HG03060 (cell line): ENCODE data around the gene AGRP.

Experiments
- ATAC-seq: cut with Tn5 transposase; IDR thresholded peaks from one replicate; pipeline ENCODE4 v1.9.1; 2021; ENCODE audit warnings: low read depth, moderate number of reproducible peaks; ENCODE audit not compliant: unreplicated experiment

The AGRP gene

GRCh38 chr16:67463691-67464090, 19.7 kb downstream of the AGRP start:
- no peak for ATAC-seq

GRCh38 chr16:67463059-67463458, 20.3 kb downstream of the AGRP start:
- ATAC-seq: no peak

- ATAC-seq: no peak
These were observed 21.1 kb downstream of the AGRP start for GRCh38 chr16:67462279-67462655.

GRCh38 chr16:67461600-67462278, 21.6 kb downstream of the AGRP start:
- no peak for ATAC-seq

- ATAC-seq: no peak
These were observed 22.4 kb downstream of the AGRP start for GRCh38 chr16:67460961-67461360.

GRCh38 chr16:67460168-67460567, 23.2 kb downstream of the AGRP start:
- ATAC-seq: no peak

GRCh38 chr16:67459861-67460150, 23.5 kb downstream of the AGRP start:
- no peak for ATAC-seq

GRCh38 chr16:67459066-67459860, 24.1 kb downstream of the AGRP start:
- ATAC-seq: no peak

- no peak for ATAC-seq
These were observed 25.2 kb downstream of the AGRP start for GRCh38 chr16:67458121-67458641.

GRCh38 chr16:67457611-67458010, 25.7 kb downstream of the AGRP start:
- ATAC-seq: no peak

GRCh38 chr16:67456391-67457081, 26.8 kb downstream of the AGRP start:
- no peak for ATAC-seq

GRCh38 chr16:67454852-67455251, 28.5 kb downstream of the AGRP start:
- no peak for ATAC-seq

GRCh38 chr16:67454104-67454503, 29.2 kb downstream of the AGRP start:
- ATAC-seq: no peak

GRCh38 chr16:67451704-67452435, 31.5 kb downstream of the AGRP start:
- ATAC-seq: no peak

GRCh38 chr16:67451061-67451703, 32.2 kb downstream of the AGRP start:
- no peak for ATAC-seq

GRCh38 chr16:67449739-67450138, 33.6 kb downstream of the AGRP start:
- ATAC-seq: no peak

GRCh38 chr16:67449336-67449735, 34.0 kb downstream of the AGRP start:
- ATAC-seq: no peak

GRCh38 chr16:67448580-67448979, 34.8 kb downstream of the AGRP start:
- ATAC-seq: no peak

- ATAC-seq: no peak
These were observed 35.8 kb downstream of the AGRP start for GRCh38 chr16:67447508-67448076.

- ATAC-seq: no peak
These were observed 36.3 kb downstream of the AGRP start for GRCh38 chr16:67446968-67447507.
